NK-92 (cell line): ENCODE data around the gene TP53BP2.

Experiments used
- DNase-seq: peaks from one replicate; lab custom pipeline; 2025; ENCODE audit not compliant: unreplicated experiment; lab: John Stamatoyannopoulos, UW

The TP53BP2 gene

GRCh38 chr1:223796210-223796609 is 49.5 kb downstream of the TP53BP2 start:
- DNase-seq, result no peak

GRCh38 chr1:223794136-223794880 is 51.4 kb downstream of the TP53BP2 start:
- DNase-seq, result no peak

GRCh38 chr1:223793716-223794115 is 52.0 kb downstream of the TP53BP2 start:
- no peak for DNase-seq

DNA sequence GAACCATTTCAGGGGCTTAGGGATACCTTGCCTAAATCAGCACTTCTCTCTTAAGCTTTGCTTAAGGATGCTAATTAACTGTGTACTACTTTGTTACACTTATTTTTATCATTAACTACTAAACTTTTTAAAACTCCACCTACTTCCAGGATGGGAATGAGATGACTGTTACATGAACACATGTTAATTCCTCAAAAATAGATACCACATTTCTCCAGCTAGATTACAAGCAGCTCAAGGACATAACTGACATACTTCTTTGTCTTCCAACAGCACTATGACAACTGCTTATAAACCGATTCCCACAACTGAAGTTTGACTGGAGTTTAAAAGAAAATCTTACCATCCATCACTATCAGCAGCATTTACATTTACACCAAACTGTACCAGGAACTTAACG is 53.7 kb downstream of the TP53BP2 start:
- no peak for DNase-seq

- DNase-seq, result no peak
Observed at GRCh38 chr1:223788746-223789415, 56.9 kb downstream of the TP53BP2 start.

- DNase-seq, result no peak
Observed at GRCh38 chr1:223785808-223786207, 59.9 kb downstream of the TP53BP2 start.

DNA sequence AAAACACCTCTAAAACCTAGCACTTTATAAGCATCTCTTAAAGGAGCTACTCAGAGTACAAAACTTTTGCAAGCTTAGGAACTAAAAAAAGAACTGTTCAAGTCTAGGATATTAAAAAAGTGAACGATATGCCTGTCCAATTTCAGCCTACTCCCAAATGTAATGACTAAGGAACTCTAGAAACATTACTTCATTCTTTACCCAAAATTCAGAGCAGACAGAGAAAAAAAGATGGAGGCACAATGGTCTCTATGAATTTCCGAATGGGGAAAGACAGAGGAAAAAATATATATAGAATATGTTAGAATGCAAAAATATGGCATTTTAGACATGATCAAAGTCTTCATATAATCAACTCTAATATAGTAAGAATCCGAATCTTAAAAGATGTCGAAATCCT is 61.2 kb downstream of the TP53BP2 start:
- DNase-seq, result no peak

DNA sequence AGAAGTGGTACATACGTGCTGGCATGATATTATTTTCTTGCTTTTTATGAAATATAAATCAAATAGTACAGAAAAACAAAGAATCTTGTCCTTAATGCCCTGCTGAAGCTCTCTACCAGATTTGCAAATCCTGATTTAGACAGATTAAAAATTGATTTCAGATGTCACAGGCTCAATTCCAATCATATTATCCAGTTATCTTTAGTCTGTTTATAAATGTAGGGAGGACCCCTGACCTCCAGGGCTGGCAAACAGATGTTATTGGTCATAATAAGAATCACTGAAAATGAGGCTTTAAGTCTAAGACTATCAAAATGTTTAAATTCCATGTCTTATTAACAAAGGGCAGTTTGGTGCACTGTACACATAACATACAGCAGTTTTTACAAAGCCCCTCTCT is 62.1 kb downstream of the TP53BP2 start:
- DNase-seq, result no peak

- no peak for DNase-seq
Observed at GRCh38 chr1:223780949-223781348, 64.8 kb downstream of the TP53BP2 start.

- no peak for DNase-seq
Observed at GRCh38 chr1:223780318-223780717, 65.4 kb downstream of the TP53BP2 start.

GRCh38 chr1:223776826-223777454 is 68.8 kb downstream of the TP53BP2 start:
- DNase-seq, result no peak

DNA sequence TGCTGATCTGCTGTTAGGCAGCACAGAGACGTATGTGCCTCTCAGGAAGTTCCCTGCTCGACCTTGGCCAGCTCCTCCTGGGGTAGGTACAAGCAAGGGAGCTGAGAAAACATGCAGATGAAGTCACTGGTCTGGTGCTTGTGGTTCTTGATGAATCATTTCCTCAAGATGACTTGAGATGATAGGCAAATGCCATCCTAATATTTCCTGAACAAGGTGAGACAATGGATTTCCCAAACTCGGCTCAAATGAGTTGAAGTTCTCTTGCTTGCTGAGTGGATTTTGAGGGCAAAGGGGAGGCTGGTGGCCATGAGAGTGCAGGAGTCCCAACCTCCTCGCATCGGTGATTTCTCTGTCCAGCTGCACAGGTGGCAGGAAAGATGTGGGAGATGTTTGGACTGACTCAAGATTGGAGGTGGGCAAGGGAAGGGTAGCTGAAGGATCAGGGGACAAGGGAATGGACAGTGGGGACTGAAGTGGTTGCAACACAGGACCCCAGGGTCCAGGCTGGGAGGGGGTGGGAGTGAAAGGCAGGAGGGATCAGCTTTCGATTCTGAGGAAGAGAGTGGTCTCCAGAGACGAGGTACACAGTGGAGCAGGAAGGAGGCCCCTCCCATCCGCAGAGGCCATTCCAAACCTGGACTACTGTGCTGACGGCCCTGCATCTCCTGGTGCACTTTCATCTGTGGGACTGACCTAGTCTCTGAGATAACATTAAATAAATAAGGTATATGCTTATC is 69.5 kb downstream of the TP53BP2 start:
- no peak for DNase-seq

DNA sequence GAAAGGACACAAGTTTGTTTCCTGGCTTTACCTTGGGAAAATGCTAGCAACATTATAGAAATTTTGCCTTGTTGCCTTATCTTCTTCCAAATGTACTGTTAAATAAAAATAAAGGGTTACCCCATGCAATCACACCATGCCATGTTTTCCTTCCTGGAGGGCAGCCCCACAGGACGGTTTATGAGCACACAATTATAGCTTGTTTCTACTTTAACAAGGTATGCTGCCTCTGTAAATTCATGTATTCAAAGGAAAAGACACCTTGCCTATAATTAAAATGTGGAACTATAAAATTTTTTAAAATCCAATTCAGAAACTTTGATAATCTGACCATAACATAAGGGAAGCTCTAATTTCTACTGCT is 70.1 kb downstream of the TP53BP2 start:
- no peak for DNase-seq

DNA sequence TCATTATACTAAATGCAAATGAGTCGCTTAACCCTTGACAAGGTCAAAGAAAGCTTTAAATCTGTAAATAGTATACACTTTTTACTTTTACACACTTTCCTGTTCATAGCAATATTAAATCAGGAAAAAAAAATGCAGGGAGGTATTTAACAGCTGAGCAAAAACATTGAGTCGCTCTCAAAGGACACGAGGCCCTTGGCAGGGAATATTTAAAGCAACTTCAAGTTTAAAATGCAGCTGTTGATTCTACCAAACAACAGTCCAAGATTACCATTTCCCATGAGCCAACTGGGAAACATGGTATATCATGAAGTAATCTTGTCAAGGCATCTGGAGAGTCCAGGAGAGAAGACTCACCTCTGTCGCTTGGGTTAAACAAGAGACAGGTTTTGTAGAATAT is 70.7 kb downstream of the TP53BP2 start:
- DNase-seq, result no peak

DNA sequence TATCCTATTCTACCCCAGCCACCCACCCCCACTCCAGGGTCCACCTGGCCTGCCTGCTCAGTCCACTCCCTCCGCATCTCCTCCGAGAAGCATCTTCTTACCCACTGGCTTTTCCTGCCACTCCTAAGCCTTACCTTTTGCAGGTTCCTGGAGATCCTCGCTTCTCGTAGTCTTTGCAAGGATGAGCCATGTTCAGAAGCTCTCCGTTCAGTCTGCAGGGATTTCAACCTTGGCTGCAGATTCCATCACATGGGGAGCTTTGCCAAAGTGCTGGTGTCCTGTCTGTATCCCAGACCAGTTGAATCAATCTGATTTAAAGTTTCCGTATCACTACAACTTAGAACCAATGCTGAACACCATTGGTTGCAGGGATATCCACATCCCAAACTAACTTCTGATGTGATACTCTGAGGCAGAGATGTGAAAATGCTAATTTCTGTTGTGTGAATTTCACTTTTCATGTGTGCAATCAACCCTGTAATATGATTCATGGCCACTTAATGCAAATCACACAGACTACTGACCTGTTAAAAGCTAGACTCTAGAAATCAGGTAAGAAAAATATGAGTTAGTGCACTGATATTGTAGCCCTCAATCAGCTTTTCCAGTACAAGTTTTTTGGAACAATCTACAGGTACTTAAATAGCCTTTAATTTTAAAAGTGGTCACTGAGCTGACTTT is 71.5 kb downstream of the TP53BP2 start:
- DNase-seq, result no peak

- no peak for DNase-seq
Observed at GRCh38 chr1:223772771-223773160, 73.0 kb downstream of the TP53BP2 start.

DNA sequence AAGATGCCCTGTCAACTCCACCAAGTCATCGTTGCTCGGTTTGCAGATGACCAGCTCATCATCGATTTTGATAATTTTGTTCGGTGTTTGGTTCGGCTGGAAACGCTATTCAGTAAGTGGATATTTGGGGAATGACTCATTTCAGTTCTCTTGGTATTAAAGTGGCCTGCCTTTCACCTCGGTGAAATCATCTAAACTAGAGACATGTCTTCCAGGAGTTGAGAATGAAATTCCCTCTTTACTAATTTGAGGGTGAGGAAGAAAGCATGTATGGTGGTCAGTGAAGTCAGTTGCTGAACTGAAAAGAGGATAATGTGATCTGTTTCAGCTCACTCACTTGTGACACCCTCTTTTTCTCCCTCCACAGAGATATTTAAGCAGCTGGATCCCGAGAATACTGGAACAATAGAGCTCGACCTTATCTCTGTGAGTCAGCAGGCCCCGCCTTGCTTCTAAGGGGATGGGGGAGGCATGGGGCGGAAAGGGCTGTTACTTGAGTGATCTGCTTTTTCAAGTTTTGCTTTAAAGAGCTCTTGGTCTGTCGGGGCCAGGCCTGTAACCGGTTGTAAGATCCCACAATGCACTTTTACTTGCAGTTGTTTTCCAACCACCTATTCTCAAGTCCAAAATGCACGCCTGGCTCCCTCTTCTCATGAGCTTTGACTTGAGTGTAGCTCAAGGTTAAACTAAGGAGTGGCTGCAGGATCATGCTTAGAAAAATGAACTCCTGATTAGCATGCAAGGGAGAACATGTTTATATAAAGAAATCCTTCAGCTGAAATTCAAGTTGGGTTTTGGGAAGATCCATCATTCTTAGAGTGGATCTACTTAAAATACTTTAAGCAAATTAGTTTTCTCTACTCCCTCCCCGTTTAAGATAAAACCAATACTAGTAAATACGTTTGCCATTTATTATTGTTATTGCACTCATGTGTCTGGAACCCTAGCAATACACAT is 73.7 kb downstream of the TP53BP2 start:
- DNase-seq, result no peak

DNA sequence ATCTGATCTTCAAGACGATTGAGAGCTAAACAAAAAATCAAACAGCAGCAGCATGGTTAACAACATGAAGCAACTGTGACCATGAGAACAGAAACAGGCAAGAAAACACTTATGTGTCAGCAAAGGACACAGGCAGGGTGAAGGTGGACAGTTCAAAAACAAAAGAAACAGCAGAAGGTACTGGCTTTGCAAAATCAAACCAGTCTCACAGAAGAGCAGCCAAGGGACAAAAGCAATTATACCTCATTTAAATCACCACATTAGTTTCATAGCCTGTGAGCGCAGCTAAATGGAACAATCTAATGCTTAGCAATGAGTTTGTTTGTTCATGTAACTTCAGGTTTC is 74.3 kb downstream of the TP53BP2 start:
- DNase-seq, result no peak

- DNase-seq, result no peak
Observed at GRCh38 chr1:223770621-223771315, 75.0 kb downstream of the TP53BP2 start.
